PC-9 (cell line): ENCODE data around the gene CPLX3. TPM values are rescaled to one million over a fixed set of nuclear protein-coding genes. Genes with fewer than 3 reads are reported as not detected.

ENCODE experiments used
- BruUV-seq: library from RNA; stranded (reverse); fragments of 400-500 nt; replicated peaks from 2 replicates; lab custom pipeline; 2021; lab: Mats Ljungman, UMichigan
- CTCF ChIA-PET: fragments of 300-600 bp; sonication (Branson Sonifier 250); formaldehyde crosslinking; loops from one replicate; lab custom pipeline; 2022; ENCODE audit warnings: antibody characterized with exemption; lab: Charles Lee
- POLR2A ChIA-PET: fragments of 300-600 bp; sonication (Branson Sonifier 250); formaldehyde crosslinking; loops from one replicate; lab custom pipeline; 2022; ENCODE audit warnings: antibody characterized with exemption; ENCODE audit not compliant: unreplicated experiment; lab: Charles Lee
- DNase-seq, 2 experiments: peaks; one replicate each; pipeline versions ENCODE4 v3.0.0 to v3.0.0-alpha.2; 2015 to 2022; ENCODE audit warnings: mixed read lengths in 1 of 2
- H2AFZ ChIP-seq: fragments of 200-600 bp; sonication (generic); 2 replicates; pipeline ENCODE4 v1.8.1; 2017; ENCODE audit warnings: antibody characterized with exemption
- H3F3A ChIP-seq: fragments of 200-600 bp; sonication (generic); 2 replicates; pipeline ENCODE4 v1.8.1; 2017; ENCODE audit warnings: antibody characterized with exemption, mild to moderate bottlenecking, low read depth; ENCODE audit not compliant: insufficient read depth
- H3K27ac ChIP-seq: fragments of 200-600 bp; sonication (generic); 2 replicates; pipeline ENCODE4 v1.6.1; 2016; ENCODE audit warnings: mixed run types
- H3K27me3 ChIP-seq: fragments of 200-600 bp; sonication (generic); 2 replicates; pipeline ENCODE4 v1.6.1; 2016; ENCODE audit warnings: low read depth, mixed run types; ENCODE audit not compliant: insufficient read depth
- H3K36me3 ChIP-seq: fragments of 200-600 bp; sonication (generic); 2 replicates; pipeline ENCODE4 v1.6.1; 2016; ENCODE audit warnings: low read depth, mixed run types
- H3K4me1 ChIP-seq: fragments of 200-600 bp; sonication (generic); replicated peaks from 2 replicates; pipeline ENCODE4 v1.6.1; 2016; ENCODE audit warnings: mixed run types; ENCODE audit not compliant: insufficient read depth
- H3K4me2 ChIP-seq: fragments of 200-600 bp; sonication (generic); 2 replicates; pipeline ENCODE4 v1.6.1; 2017; ENCODE audit warnings: mixed run types
- H3K4me3 ChIP-seq: fragments of 200-600 bp; sonication (generic); 2 replicates; pipeline ENCODE4 v1.6.1; 2016; ENCODE audit warnings: mixed run types
- H3K79me2 ChIP-seq: fragments of 200-600 bp; sonication (generic); 2 replicates; pipeline ENCODE4 v1.6.1; 2017; ENCODE audit warnings: low read depth, mixed run types
- H3K9me2 ChIP-seq: fragments of 200-600 bp; sonication (generic); 2 replicates; pipeline ENCODE4 v1.8.1; 2017; ENCODE audit warnings: mild to moderate bottlenecking; ENCODE audit not compliant: insufficient read depth
- H3K9me3 ChIP-seq: fragments of 200-600 bp; sonication (generic); 2 replicates; pipeline ENCODE4 v1.8.1; 2016; ENCODE audit warnings: low read depth; ENCODE audit not compliant: insufficient read depth
- H4K20me1 ChIP-seq: fragments of 200-600 bp; sonication (generic); 2 replicates; pipeline ENCODE4 v1.8.1; 2017; ENCODE audit not compliant: insufficient read depth
- CTCF ChIP-seq: fragments of 200-600 bp; sonication (generic); conservative IDR thresholded peaks from 2 replicates; pipeline ENCODE4 v1.6.1; 2017; ENCODE audit warnings: mixed run types, antibody characterized with exemption, mild to moderate bottlenecking, moderate library complexity
- EZH2 ChIP-seq: fragments of 200-600 bp; sonication (generic); IDR thresholded peaks from 2 replicates; pipeline ENCODE4 v1.8.0; 2017; ENCODE audit warnings: antibody characterized with exemption, low read depth
- intact Hi-C: fragments of 100-400 bp; cut with micrococcal nuclease; formaldehyde crosslinking; loops from one replicate; pipeline ENCODE4 v1.10.0; 2022; ENCODE audit not compliant: unreplicated experiment
- total RNA-seq: library from RNA; stranded (reverse); gene quantifications from 2 replicates; pipeline ENCODE4 v1.2.3, GENCODE V29; 2021

The CPLX3 gene
- total RNA-seq, 1 experiment from 2014 or later = not detected

DNA sequence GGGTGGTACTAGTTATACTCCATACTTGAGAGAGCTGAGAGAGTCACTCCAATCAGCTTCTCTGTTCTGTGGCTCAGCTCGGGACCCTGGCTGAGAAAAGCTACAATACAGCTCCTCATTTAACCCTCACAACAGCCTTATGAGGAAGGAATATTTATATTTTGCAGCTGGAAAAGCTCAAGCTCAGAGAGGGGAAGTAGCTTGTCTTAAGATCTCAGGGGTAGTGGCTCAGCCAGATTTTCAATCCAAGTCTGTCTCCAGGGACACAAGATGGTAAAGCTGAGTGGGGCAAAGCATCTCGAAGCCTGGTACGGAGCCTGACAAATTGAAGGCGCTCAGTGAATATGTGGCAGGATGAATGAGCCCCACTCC lies 31.9 kb downstream of the CPLX3 start:
- peaks cover 25% of the 10 kb centered on the region; the same call in 1 of the 2 replicates for H4K20me1 ChIP-seq
- no peaks in the 10 kb centered on the region for H3K27me3 ChIP-seq
- H3K27ac ChIP-seq = peak overlapping the region; percentile 49
- no peak overlapping the region for H2AFZ ChIP-seq
- peaks cover 21% of the 10 kb centered on the region for H3K4me1 ChIP-seq
- H3K36me3 ChIP-seq = 0 out of 2 replicates have a peak, but pooled peaks cover under 1% of the 10 kb centered on the region
- H3F3A ChIP-seq = peaks cover 18% of the 10 kb centered on the region; the same call in 1 of the 2 replicates
- DNase-seq = no peak
- H3K4me3 ChIP-seq = no peak overlapping the region
- CTCF ChIA-PET = interaction anchor here (0.6 kb wide), 1 partner anchor 67 kb away, joined by 3 read pairs; no protein-coding TSS in a partner anchor
- no peak overlapping the region; the same call in 1 of the 2 replicates for H3K4me2 ChIP-seq
- POLR2A ChIA-PET = no interaction called here
- no peaks in the 10 kb centered on the region for H3K9me3 ChIP-seq
- TF ChIP-seq EZH2 = no peak
- no peak for TF ChIP-seq CTCF
- intact Hi-C loops = loop anchor here (5.0 kb wide), 1 partner anchor 39 kb away; no protein-coding TSS in a partner anchor
- BruUV-seq = no TSS peak
- H3K79me2 ChIP-seq = peaks cover 20% of the 10 kb centered on the region
- H3K9me2 ChIP-seq = no peaks in the 10 kb centered on the region

- Histone ChIP-seq H3F3A (peaks cover 20% of the 10 kb centered on the region), H2AFZ (no peak overlapping the region), H3K9me3 (no peaks in the 10 kb centered on the region), H3K4me3 (no peak overlapping the region), H3K4me1 (peaks cover 42% of the 10 kb centered on the region), H4K20me1 (peaks cover 28% of the 10 kb centered on the region; the same call in 1 of the 2 replicates), H3K36me3 (no peaks in the 10 kb centered on the region), H3K27me3 (no peaks in the 10 kb centered on the region), H3K79me2 (peaks cover 52% of the 10 kb centered on the region), H3K4me2 (no peak overlapping the region), H3K9me2 (no peaks in the 10 kb centered on the region), H3K27ac (no peak overlapping the region)
- POLR2A ChIA-PET = interaction anchor here (0.6 to 0.7 kb wide), 2 partner anchors 27 to 445 kb away, joined by 4 to 12 read pairs; no protein-coding TSS in a partner anchor
- intact Hi-C loops = no loop called here
- TF ChIP-seq CTCF (no peak), EZH2 (no peak)
- no TSS peak for BruUV-seq
- CTCF ChIA-PET = interaction anchor here (0.5 to 0.6 kb wide), 2 partner anchors 8 to 29 kb away, joined by 4 to 6 read pairs; no protein-coding TSS in a partner anchor
- no peak for DNase-seq
Measured at GRCh38 chr15:74863239-74864056, 37.0 kb downstream of the CPLX3 start.

DNA sequence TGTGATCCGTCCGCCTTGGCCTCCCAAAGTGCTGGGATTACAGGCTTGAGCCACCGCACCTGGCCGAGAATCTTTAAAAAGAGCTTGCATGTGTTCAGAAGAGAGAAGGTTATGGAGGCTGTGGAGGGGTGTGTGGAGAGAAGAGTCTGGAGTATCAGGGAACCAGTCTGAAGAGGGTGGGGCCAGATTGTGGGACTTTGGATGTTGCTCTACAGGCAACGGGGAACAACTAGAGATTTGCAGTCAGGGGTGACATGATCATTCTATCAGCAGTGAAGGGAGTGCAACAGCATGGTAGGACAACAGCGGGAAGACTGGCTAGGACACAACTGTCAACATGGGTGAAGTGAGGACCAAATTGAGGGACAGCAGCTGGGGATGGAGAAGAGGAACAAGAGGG lies 37.9 kb downstream of the CPLX3 start:
- no peak overlapping the region for H3K4me2 ChIP-seq
- POLR2A ChIA-PET = interaction anchor here (0.6 kb wide), 1 partner anchor 26 kb away, joined by 4 read pairs; no protein-coding TSS in a partner anchor
- no TSS peak for BruUV-seq
- no peak overlapping the region for H2AFZ ChIP-seq
- H3K9me3 ChIP-seq = no peaks in the 10 kb centered on the region
- H3K4me3 ChIP-seq = no peak overlapping the region
- H3K79me2 ChIP-seq = peaks cover 57% of the 10 kb centered on the region
- H3K27ac ChIP-seq = no peak overlapping the region
- CTCF ChIA-PET = interaction anchor here (0.5 kb wide), 1 partner anchor 9 kb away, joined by 4 read pairs; no protein-coding TSS in a partner anchor
- peaks cover 22% of the 10 kb centered on the region for H3F3A ChIP-seq
- H3K27me3 ChIP-seq = no peaks in the 10 kb centered on the region
- peaks cover 34% of the 10 kb centered on the region; the same call in 1 of the 2 replicates for H4K20me1 ChIP-seq
- TF ChIP-seq EZH2 = no peak
- no peak for TF ChIP-seq CTCF
- intact Hi-C loops = no loop called here
- no peak for DNase-seq
- H3K36me3 ChIP-seq = no peaks in the 10 kb centered on the region
- H3K4me1 ChIP-seq = peaks cover 49% of the 10 kb centered on the region
- H3K9me2 ChIP-seq = no peaks in the 10 kb centered on the region
